T-helper 22 cell (primary cell): ENCODE results near the gene F2RL3.
"Not testable (repeated sequence)": the region's sequence is repeated elsewhere in the genome, so short reads cannot be mapped to it uniquely, and the experiment has no call there.

ENCODE experiments used
- DNase-seq: peaks from one replicate; pipeline ENCODE4 v3.0.0-alpha.2; 2020; ENCODE audit warnings: low read depth

The F2RL3 gene

DNA sequence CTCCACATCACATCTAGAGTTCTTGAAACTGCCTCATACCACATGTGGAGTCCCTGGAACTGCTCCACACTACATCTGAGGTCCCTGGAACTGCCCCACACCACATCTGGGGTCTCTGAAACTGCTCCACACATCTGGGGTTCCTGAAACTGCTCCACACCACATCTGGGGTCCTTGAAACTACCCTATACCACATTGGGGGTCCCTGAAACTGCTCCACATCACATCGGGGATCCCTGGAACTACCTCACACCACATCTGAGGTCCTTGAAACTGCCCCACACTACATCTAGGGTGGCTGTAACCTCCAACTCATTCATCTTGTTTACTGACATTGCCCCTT is 33.8 kb downstream of the F2RL3 start:
- DNase-seq: no peak

GRCh38 chr19:16922949-16923348 is 34.1 kb downstream of the F2RL3 start:
- DNase-seq: no peak

DNA sequence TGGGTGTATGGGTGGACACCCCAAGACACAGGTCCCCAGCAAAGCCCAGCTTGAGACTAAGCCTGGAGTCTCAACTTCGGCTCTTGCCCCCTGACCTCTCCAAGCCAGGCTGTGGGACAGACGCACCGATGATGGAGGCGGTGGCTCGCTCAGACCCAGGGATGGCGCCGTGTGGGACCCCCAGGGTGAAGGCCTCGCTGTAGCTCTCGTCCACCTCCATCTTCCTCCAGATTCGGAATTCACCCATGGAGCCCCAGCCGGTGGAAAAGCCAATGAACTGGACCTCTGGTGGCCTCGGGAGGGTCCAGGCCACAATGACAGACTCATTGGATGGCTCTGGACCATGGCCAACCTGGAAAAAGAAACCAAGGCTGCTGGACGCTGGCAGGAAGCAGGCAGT is 39.1 kb downstream of the F2RL3 start:
- no peak for DNase-seq

GRCh38 chr19:16928351-16928750 is 39.6 kb downstream of the F2RL3 start:
- DNase-seq: no peak

DNA sequence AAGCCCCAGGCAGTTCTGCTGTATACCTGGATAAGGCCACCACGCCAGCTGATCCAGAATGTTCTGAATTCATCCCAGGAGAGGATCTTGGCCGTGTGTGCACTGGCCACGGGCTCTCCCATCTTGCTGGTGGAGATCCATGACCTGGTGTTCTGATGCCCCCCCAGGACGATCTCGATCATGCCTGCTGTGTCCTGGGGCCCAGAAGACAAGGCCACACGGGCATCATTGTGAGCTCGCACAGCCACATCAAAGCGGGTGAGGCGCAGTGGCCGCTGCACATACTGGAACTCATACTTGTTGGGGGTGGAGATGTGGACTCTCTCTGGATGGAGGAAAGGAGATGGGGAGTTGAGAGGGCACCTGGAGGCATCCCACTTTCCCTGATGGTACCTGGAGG is 40.1 kb downstream of the F2RL3 start:
- no peak for DNase-seq

GRCh38 chr19:16930753-16931152 is 42.0 kb downstream of the F2RL3 start:
- DNase-seq: no peak

DNA sequence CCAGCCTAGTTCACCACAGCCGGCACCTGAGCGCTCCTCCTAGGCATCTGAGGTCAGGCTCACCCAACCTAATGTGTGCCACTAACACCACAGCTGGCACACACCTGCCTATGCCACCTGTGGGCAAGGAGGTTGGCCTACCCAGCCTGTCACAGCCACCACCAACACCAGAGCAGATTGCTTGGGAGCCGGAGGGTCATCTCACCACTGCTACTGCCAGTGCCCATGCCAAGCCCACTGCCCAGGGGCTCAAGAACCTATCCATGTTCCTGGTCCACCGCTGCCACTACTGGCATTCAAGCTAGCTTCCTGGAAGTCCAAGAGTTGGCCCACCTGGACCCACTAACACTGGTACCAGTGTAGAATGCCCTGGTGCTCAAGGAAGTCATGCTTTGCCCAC is 42.5 kb downstream of the F2RL3 start:
- no peak for DNase-seq

GRCh38 chr19:16934489-16934888 is 45.7 kb downstream of the F2RL3 start:
- no peak for DNase-seq

DNA sequence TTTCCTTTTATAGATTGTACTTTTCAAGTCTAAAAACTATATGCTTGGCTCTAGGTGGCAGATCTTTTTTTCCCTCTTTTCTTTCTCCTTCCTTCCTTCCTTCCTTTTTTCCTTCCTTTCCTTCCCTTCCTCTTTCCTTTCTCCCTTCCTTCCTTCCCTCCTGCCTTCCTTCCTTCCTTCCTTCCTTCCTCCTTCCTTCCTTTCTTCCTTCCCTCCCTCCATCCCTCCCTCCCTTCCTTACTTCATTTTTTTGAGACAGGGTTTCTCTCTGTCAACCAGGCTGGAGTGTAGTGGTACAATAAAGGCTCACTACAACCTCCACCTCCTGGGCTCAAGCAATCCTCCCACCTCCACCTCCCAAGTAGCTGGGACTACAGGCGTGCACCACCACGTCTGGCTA is 48.1 kb downstream of the F2RL3 start:
- DNase-seq: no peak

DNA sequence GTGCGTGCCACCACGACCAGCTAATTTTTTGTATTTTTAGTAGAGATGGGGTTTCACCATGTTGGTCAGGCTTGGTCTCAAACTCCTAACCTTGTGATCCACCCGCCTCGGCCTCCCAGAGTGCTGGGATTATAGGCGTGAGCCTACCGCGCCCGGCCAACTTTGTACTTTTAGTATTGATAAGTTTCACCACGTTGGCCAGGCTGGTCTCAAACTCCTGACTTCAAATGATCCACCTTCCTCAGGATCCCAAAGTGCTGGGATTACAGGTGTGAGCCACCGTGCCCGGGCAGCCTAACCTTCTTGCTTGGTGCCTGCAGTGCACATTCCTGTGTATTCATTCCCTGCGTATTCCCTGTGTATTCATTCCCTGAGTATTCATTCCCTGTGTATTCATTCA is 49.0 kb downstream of the F2RL3 start:
- DNase-seq: not testable (repeated sequence)

DNA sequence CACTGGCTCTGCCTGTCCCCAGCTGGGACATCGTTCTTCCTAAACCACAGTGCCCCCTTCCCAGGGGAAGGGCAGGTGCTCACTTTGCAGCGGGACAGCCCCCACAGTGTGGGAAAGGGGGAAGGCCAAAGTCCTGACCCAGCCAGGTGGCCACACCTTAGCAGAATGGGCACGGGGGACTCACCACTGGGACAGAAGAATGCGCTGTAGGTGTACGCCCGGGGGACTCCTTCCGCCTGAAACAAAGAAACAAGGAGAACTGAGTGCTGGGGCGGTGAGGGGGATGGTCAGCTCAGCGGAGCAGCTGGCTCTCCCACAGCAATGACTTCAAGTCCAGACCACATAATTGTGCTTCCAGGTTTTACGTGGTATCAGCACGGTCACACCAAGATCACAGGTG is 49.4 kb downstream of the F2RL3 start:
- no peak for DNase-seq

- not testable (repeated sequence) for DNase-seq
Observed at GRCh38 chr19:16940063-16940462, 51.3 kb downstream of the F2RL3 start.

GRCh38 chr19:16940626-16941025 is 51.8 kb downstream of the F2RL3 start:
- no peak for DNase-seq
